D721Med (cell line): ENCODE measurements around the gene BID.

ENCODE experiments used
- DNase-seq: peaks from one replicate; pipeline ENCODE4 v3.0.0; 2011; ENCODE audit warnings: low spot score; ENCODE audit not compliant: insufficient read length
- FAIRE-seq: peaks from 2 replicates; lab custom pipeline; 2011; peaks lifted over from hg19 to GRCh38; lab: Jason Lieb, UNC
- TF ChIP-seq, protein P1 (sequence below): IDR thresholded peaks from 2 replicates; pipeline ENCODE4 v1.5.1; 2012; ENCODE audit warnings: mild to moderate bottlenecking, control low read depth; ENCODE audit not compliant: insufficient read depth; ENCODE audit errors: missing control alignments

Gene BID

DNA sequence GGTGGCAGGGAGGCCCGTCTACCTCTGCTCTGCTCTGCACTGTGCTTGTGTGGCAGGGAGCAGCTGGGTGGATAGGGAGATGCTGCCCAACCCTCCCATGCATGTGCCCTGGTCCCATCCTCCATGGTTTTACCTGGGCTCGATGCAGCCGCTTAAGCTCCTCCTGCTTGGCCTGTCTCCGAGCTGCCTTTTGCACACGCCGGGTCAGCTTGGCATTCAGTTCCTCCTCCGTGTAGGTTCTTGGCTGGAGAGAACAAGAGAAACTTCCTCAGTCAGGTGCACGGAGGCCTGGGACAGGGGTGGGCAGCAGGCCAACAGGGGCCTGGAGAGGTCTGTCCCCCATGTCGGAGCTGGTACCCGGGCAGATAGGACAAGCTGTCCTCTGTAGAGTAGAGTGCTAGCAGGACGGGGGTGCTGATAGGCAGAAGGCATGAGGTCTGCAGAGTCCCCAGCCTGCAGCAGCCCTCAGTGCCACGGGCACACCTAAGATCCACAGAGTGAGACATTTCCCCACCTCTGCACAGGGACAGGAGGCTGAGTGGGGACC is 36.4 kb upstream of the BID start:
- DNase-seq (no peak), FAIRE-seq (no peak)
- TF ChIP-seq, protein P1, sequence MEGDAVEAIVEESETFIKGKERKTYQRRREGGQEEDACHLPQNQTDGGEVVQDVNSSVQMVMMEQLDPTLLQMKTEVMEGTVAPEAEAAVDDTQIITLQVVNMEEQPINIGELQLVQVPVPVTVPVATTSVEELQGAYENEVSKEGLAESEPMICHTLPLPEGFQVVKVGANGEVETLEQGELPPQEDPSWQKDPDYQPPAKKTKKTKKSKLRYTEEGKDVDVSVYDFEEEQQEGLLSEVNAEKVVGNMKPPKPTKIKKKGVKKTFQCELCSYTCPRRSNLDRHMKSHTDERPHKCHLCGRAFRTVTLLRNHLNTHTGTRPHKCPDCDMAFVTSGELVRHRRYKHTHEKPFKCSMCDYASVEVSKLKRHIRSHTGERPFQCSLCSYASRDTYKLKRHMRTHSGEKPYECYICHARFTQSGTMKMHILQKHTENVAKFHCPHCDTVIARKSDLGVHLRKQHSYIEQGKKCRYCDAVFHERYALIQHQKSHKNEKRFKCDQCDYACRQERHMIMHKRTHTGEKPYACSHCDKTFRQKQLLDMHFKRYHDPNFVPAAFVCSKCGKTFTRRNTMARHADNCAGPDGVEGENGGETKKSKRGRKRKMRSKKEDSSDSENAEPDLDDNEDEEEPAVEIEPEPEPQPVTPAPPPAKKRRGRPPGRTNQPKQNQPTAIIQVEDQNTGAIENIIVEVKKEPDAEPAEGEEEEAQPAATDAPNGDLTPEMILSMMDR: no peak

DNA sequence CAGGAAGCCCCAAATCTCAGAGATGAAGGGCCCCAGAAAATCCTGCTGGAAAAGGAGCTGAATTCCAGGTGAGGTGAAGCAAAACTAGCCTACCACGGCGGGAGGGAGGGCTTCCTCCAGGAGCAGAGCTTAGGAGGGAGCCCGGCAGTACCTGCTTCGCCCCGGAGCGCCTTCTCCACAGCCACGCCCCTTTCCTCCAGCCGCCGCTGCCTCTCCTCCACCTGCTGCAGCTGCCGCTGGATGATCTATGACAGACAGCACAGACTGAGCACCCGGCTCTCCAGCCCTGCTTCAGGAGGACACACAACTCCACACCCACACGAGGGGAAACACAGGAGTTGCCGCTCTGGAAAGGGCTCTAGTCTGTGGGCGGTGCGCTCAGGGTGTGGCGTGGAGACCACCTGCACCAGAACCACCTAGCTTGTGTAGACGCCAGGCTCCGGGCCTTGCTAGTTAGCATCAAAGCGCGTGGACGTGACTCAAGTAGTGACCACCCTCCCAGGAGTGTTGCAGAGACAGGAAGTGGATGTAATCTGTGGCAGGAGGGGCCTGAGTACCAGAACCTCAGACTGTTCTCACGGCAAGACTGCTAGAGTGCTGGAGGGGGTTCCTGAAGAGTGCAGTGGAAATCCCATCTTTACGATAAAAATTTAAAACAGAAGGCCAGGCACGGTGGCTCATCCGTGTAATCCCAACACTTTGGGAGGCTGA is 34.6 kb upstream of the BID start:
- FAIRE-seq (no peak), DNase-seq (no peak)
- TF ChIP-seq, protein P1: no peak

DNA sequence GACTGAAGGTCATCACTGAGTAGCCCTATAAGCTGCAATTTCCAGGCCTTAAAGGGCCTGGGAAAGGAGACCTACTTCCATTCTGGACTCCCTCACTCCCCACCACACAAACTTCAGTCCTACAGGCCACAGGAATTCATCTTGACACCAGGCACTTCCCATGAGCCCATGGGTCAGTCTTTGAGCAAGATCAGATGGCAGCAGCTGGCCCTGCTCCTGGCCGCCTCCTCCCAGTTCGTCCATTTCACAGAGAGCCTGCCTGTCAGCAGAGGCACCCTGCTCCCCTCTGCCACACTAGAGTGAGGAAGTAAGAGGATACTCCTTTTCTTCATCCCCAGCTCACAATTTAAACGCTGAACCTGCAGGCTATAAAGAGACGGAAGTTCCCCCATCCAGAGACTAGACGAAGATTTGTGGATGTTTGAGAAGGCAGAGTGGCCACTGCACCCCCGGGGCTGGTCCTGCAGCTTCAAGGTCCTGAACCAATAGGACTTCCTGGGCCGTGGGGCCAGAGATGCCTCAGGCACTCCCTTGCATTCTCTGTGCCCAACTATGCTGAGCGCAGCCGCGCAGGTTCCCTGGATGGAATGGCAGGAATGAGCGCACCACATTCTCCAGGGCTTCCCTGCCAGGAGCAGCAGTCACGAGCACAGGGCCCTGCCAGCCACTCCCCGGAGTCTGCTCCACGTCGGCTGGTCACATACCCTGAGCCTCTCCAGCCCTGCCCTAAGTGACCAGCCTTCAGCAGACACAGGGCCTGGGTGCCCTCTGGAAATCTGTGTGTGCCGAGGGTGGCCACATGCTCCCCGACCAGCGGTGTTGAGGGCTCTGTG is 33.5 kb upstream of the BID start:
- FAIRE-seq (no peak), DNase-seq (no peak)
- TF ChIP-seq, protein P1: no peak

DNA sequence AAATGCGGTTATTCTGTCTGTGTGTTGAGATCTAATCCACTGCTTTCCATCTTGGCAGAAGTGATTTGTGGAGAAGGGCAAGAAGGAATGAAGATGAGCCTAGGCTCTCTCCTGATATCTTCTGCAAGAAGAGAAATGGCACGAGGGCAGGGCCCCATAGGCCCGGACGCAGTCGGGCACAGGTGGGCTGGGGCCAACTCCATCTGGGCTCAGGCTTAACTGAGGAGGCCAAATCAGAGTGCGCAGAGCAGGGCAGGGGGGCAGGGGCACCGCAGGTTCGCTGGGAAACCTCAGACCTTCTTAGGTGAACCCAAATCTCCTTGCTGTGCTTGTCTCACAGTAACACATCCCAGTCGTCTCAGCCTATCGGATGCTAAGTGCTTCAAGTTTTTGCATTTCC is 32.8 kb upstream of the BID start:
- TF ChIP-seq, protein P1: no peak
- FAIRE-seq (no peak), DNase-seq (no peak)

GRCh38 chr22:17806437-17806836 is 32.2 kb upstream of the BID start:
- TF ChIP-seq, protein P1: no peak
- FAIRE-seq (no peak), DNase-seq (no peak)

GRCh38 chr22:17804331-17805080 is 30.2 kb upstream of the BID start:
- DNase-seq (no peak), FAIRE-seq (no peak)
- TF ChIP-seq, protein P1: no peak
